GM21515 (cell line): Measurements from ENCODE around the gene FOXL1.

Experiments
- ATAC-seq: cut with Tn5 transposase; IDR thresholded peaks from one replicate; pipeline ENCODE4 v1.9.1; 2021; ENCODE audit not compliant: unreplicated experiment

Gene FOXL1

DNA sequence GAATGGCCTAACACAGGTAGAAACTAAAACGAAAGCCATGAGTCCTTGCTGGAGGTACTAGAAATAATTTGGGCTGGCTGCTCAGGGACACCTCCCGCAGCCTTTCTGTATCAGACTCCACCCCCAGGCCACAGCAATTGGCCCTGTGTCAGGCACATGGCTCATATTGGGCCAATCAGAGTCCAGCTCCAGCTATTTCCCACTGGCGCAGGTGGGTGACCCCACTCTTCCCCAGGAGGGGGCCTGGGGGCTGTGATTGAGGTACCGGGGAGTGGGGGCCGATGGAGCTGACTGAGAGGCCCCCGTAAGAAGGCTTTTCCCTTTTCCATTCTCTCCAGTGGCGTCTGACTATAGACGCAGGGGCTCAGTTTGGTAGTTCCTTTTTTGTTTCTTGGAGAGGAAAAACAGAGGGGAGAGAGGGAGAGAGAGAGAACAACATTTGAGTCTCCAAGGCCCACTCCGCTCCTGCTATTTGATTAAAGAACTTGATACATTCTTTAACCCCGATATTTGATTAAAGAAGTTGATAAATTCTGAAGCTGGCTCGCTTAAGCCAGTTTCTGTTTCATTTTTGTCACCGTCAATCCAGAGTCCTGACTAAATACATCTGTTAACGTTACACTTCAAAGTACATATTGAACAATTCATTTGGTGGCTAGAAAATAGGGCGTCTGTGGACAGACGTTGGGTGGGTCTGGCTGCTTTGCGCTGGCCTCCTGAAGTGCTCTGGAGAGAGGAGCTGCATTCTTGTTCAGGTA lies 26.3 kb downstream of the FOXL1 start:
- ATAC-seq, result no peak

DNA sequence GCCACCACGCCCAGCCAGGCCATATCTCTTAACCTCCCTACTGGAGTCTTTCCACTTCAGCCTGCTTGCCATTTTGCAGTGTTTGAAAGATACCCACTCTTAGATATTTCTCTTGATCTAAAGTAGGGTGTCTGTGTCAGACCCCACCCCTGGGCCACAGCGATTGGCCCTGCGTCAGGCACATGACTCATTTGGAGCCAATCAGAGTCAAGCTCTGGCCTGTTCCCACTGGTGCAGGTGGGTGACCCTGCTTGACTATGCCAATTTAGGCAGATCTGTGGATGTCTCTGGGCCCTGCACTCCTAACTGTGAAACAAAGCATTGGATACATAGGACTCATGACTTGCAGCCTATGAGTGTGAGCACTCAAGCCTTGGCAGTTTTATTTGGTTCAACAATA lies 27.6 kb downstream of the FOXL1 start:
- no peak for ATAC-seq

DNA sequence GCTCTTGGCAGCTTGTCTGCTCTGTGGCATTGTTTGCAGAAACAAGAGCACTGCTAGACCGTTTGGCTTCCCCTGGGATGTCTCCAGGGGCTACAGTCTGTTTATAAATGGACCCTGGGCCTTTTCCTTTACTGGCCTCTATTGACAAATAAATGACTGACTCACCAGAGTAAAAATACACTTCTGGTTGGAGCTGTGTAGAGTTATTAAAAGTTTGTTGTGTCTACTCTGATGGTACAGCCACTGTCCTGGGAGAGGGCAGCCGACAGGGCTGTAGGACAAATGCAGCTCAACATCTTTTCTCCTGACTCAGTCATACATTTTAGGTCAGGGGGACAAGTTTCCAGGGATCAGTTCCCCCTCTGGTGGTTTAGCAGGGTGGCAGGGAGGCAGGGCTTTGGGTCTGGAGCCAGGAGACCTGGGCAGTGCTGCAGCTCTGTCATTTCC lies 30.0 kb downstream of the FOXL1 start:
- ATAC-seq, result no peak

GRCh38 chr16:86609115-86609514 lies 30.8 kb downstream of the FOXL1 start:
- no peak for ATAC-seq

GRCh38 chr16:86609661-86610060 lies 31.3 kb downstream of the FOXL1 start:
- no peak for ATAC-seq

GRCh38 chr16:86610779-86611524 lies 32.6 kb downstream of the FOXL1 start:
- no peak for ATAC-seq

DNA sequence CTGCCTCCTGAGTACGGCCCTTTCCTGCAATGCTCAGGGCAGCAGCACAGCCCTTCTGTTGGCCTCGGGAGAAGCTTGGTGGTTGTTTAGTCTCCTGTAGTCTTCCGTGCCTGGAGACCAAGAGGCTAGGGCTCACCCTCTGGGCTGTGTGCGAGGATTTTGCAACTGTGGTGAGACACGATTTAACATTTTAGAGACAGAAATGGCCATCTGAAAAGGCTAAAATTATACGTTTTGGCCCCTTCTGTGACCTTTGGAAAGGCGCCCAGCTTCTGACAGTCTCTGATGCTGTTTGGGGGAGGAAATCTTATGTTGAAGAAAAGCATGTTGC lies 33.1 kb downstream of the FOXL1 start:
- ATAC-seq, result no peak

DNA sequence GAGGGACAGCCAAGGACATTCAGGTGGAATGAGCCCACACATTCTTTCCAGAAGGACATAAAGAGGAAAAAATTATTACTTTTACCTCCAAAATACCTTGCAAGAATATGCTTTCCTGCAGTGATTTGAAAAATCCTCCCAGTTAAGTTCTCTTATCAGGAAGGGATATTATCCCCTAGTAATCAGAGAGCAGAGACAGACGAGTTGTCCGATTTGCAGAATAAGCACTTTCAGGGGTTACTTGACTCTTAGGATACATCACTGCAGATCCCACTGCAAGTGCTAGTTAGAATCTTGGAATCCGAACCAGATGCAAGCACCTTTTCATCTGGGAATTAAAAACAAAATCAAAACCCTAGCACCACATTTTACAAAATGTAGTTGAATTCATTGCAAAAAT lies 33.6 kb downstream of the FOXL1 start:
- no peak for ATAC-seq

DNA sequence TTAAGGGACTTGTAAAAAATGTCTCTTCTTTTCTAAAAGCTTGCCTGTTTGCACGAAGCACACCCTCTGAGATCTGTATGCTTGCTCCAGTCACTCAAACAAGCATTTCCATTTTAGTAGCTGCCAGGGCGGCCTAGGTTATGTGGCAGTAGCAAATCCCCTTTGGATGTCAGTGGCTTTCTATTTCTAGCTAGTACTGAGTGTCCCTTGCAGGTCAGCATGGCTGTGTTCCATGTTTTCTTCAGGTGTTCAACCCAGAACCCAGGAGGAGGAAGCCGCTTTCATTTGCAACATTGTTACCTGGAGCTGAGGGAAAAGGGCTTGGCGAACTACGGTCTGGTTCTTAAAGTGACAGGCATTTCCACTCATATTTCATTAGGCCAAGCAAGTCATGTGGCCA lies 36.4 kb downstream of the FOXL1 start:
- ATAC-seq, result no peak

DNA sequence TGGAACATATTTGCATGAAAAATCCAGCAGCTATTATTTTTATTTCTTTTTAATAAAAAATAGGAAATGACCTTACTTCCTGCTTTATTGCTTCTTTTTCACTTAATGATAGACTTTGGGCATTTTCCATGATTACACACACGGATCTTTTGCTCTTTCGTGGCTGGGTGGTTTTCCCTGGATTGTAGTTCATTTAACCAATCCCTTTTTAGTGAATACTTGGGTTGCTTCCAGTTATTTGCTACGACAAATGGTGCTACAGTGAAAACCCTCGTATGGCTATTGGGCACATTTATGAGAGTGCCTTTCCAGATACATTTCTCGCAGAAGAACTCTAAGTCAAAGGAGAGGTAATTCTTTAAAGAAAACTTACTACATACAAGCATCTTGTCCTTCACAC lies 38.6 kb downstream of the FOXL1 start:
- ATAC-seq, result no peak

GRCh38 chr16:86618431-86619238 lies 40.3 kb downstream of the FOXL1 start:
- no peak for ATAC-seq

- ATAC-seq, result no peak
Observed at GRCh38 chr16:86619239-86619794, 41.0 kb downstream of the FOXL1 start.

GRCh38 chr16:86620184-86620583 lies 41.8 kb downstream of the FOXL1 start:
- no peak for ATAC-seq

DNA sequence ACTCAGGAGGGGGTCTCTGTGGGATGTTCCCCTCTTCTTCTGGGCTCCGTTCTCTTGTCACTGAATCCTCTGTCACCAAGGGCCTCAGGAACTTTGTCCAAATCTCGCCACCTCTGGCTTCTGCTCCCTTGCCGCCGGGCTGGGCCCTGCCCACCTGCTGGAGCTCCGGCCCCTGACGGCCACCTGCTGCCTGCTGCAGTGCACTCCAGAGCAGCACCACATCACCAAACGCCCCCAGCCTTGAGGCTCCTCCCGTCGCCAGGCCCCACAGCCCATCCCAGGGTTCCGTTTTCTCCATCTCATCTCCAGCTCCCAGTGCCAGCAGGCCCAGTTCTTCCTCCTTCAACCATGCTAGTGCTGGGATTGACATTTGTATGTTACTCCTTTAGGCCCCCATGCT lies 43.6 kb downstream of the FOXL1 start:
- ATAC-seq, result no peak

GRCh38 chr16:86622700-86623615 lies 44.6 kb downstream of the FOXL1 start:
- no peak for ATAC-seq

DNA sequence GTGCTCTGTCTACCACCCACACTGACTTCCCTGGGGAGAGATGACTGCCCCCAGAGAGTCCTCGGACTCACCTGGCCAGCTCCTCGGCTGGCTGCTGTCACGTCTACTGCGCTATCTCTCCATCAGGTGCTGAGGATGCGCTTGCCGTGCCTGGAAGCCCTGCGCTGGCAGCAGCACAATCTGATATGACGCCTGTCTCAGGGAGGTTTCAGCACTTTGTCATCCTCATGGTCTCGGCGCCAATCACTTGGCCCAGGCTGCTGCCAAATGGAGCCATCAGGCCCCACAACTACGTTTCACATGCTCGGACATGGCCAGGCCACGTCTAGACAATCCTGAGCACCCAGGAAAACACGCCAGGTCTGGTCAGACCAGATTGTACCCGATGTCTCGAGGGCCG lies 46.7 kb downstream of the FOXL1 start:
- ATAC-seq, result no peak

DNA sequence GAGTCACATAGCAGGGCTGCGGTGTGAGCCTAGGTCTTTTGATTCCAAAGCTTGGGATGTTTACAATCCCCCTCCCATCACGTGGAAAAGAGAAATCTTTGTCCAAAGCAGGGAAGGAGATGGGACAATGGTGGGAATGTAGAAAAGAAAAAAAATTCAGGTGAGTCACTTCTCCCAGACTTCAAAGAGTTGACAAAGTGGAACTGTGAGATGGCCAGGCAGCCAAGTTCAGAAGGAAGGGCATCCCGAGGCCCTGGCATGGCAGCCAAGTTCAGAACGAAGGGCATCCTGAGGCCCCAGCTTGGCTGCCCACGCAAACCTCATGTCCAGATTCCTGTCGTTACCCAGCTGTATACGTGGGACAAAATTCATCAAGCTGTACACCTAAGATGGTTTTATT lies 47.5 kb downstream of the FOXL1 start:
- ATAC-seq, result no peak

DNA sequence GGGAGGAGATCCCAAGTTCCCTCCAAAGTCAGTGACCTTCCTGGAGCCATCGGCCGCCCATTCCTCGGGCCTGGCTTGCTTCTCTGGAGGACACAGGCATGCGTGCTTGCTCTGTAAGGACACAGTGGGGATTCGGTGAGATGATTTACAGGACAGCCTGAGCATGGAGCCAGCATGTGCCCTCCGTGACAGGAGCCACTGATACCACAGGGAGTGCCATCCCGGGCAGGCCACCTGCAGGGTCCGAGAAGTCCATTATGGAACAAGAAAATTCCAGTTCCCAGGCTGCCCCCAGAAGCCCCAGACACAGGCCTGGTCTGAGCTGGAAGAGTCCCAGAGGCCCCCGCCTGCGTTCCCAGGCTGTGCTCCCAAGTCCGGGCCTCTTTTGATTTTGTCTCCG lies 47.9 kb downstream of the FOXL1 start:
- ATAC-seq, result no peak

GRCh38 chr16:86626966-86627365 lies 48.6 kb downstream of the FOXL1 start:
- no peak for ATAC-seq

- ATAC-seq, result no peak
Observed at GRCh38 chr16:86628614-86629013, 50.3 kb downstream of the FOXL1 start.
